22Rv1 (cell line): ENCODE data around the gene WDR44.

ENCODE experiments used
- CTCF ChIP-seq: fragments of 450-650 bp; IDR thresholded peaks from 2 replicates; pipeline ENCODE4 v1.5.1; 2017; ENCODE audit warnings: mild to moderate bottlenecking
- ZFX ChIP-seq: fragments of 450-650 bp; IDR thresholded peaks from 2 replicates; pipeline ENCODE4 v1.6.1; 2017; ENCODE audit warnings: antibody characterized with exemption, borderline replicate concordance

GRCh38 chrX:118493653-118494297, 147.9 kb downstream of the WDR44 start:
- TF ChIP-seq CTCF = no peak
- no peak for TF ChIP-seq ZFX
